Measurements from ENCODE around the gene EFHC1. TPM values are rescaled to one million over a fixed set of nuclear protein-coding genes. Genes with fewer than 3 reads are reported as not detected.

EFHC1 gene
- total RNA-seq, 1 experiment from 2014 or later: 24.6 TPM

- CTCF ChIA-PET: interaction anchor here (0.6 kb wide), 1 partner anchor 79 kb away, joined by 3 read pairs; no protein-coding TSS in a partner anchor
- POLR2A ChIA-PET: no interaction called here
- TF ChIP-seq POLR2AphosphoS5 (IDR thresholded peaks at IDR 0.05; ENCODE audit: low read depth, low read length) (no peak), SIN3A (IDR thresholded peaks at IDR 0.05; ENCODE audit: borderline replicate concordance, insufficient read depth, low read depth, low read length) (no peak), TCF7L2 (IDR thresholded peaks at IDR 0.05; ENCODE audit: low read depth, low read length) (no peak)
- TF ChIP-seq, protein P1, sequence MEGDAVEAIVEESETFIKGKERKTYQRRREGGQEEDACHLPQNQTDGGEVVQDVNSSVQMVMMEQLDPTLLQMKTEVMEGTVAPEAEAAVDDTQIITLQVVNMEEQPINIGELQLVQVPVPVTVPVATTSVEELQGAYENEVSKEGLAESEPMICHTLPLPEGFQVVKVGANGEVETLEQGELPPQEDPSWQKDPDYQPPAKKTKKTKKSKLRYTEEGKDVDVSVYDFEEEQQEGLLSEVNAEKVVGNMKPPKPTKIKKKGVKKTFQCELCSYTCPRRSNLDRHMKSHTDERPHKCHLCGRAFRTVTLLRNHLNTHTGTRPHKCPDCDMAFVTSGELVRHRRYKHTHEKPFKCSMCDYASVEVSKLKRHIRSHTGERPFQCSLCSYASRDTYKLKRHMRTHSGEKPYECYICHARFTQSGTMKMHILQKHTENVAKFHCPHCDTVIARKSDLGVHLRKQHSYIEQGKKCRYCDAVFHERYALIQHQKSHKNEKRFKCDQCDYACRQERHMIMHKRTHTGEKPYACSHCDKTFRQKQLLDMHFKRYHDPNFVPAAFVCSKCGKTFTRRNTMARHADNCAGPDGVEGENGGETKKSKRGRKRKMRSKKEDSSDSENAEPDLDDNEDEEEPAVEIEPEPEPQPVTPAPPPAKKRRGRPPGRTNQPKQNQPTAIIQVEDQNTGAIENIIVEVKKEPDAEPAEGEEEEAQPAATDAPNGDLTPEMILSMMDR (IDR thresholded peaks at IDR 0.05): no peak
- Histone ChIP-seq H3K27me3 (ENCODE audit: control insufficient read depth, insufficient read depth, low read length) (no peaks in the 10 kb centered on the region), H3K4me3 (ENCODE audit: low read depth in 2 of 2, low read length in 2 of 2) (no peak overlapping the region), H3K9me3 (ENCODE audit: control insufficient read depth, insufficient read depth, low read depth, low read length) (no peaks in the 10 kb centered on the region), H3K4me1 (ENCODE audit: control insufficient read depth, insufficient read depth, low read length) (peaks cover 17% of the 10 kb centered on the region), H3K36me3 (ENCODE audit: control insufficient read depth, insufficient read depth, low read length) (peaks cover 7% of the 10 kb centered on the region), H3K27ac (ENCODE audit: low read length) (no peak overlapping the region)
- in situ Hi-C loops (cut with HindIII; ENCODE audit: low pct_unique_long_range_greater_than_20kb, low sequenced_read_pairs): no loop called here
- DNase-seq (ENCODE audit: low read depth, low spot score) (no peak), ATAC-seq (no peak)
- no TSS peak for BruUV-seq (replicated peaks)
- intact Hi-C loops (cut with micrococcal nuclease; ENCODE audit: unreplicated experiment): no loop called here
Observed at GRCh38 chr6:52505726-52506409, 85.7 kb downstream of the EFHC1 start.

DNA sequence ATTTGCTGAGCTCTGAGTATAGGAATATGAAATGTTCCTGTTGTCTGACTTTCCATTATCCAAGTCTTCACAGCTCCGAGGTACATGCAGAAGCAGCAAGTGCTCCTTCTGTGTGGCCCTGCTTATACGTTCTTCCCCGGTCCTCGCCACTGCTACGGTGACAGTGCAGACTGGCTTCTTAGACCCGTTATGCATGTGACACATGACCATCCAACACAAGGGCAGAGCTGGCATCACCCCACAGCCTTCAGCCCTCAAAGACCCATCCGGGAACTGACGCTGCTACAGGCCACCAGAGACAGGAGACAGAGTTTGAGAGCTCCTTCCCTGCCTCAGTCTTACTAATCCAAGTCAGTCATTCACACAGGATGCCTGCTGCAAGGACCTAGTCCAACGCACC is 86.3 kb downstream of the EFHC1 start:
- peaks cover 17% of the 10 kb centered on the region for H3K4me1 ChIP-seq (ENCODE audit: control insufficient read depth, insufficient read depth, low read length)
- no peak for DNase-seq (ENCODE audit: low read depth, low spot score)
- no peak overlapping the region for H3K4me3 ChIP-seq (ENCODE audit: low read depth in 2 of 2, low read length in 2 of 2)
- TF ChIP-seq, protein P1 (IDR thresholded peaks at IDR 0.05): no peak
- TF ChIP-seq TCF7L2 (IDR thresholded peaks at IDR 0.05; ENCODE audit: low read depth, low read length): no peak
- TF ChIP-seq, protein P2, sequence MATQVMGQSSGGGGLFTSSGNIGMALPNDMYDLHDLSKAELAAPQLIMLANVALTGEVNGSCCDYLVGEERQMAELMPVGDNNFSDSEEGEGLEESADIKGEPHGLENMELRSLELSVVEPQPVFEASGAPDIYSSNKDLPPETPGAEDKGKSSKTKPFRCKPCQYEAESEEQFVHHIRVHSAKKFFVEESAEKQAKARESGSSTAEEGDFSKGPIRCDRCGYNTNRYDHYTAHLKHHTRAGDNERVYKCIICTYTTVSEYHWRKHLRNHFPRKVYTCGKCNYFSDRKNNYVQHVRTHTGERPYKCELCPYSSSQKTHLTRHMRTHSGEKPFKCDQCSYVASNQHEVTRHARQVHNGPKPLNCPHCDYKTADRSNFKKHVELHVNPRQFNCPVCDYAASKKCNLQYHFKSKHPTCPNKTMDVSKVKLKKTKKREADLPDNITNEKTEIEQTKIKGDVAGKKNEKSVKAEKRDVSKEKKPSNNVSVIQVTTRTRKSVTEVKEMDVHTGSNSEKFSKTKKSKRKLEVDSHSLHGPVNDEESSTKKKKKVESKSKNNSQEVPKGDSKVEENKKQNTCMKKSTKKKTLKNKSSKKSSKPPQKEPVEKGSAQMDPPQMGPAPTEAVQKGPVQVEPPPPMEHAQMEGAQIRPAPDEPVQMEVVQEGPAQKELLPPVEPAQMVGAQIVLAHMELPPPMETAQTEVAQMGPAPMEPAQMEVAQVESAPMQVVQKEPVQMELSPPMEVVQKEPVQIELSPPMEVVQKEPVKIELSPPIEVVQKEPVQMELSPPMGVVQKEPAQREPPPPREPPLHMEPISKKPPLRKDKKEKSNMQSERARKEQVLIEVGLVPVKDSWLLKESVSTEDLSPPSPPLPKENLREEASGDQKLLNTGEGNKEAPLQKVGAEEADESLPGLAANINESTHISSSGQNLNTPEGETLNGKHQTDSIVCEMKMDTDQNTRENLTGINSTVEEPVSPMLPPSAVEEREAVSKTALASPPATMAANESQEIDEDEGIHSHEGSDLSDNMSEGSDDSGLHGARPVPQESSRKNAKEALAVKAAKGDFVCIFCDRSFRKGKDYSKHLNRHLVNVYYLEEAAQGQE (IDR thresholded peaks at IDR 0.05; ENCODE audit: insufficient read depth in 1 of 2, low read depth in 2 of 2, low read length in 1 of 2): no peak
- no peak for TF ChIP-seq SIN3A (IDR thresholded peaks at IDR 0.05; ENCODE audit: borderline replicate concordance, insufficient read depth, low read depth, low read length)
- no peak for TF ChIP-seq POLR2AphosphoS5 (IDR thresholded peaks at IDR 0.05; ENCODE audit: low read depth, low read length)
- no peaks in the 10 kb centered on the region for H3K9me3 ChIP-seq (ENCODE audit: control insufficient read depth, insufficient read depth, low read depth, low read length)
- no TSS peak for BruUV-seq (replicated peaks)
- in situ Hi-C loops (cut with HindIII; ENCODE audit: low pct_unique_long_range_greater_than_20kb, low sequenced_read_pairs) (no loop called here), intact Hi-C loops (cut with micrococcal nuclease; ENCODE audit: unreplicated experiment) (no loop called here)
- no peaks in the 10 kb centered on the region for H3K27me3 ChIP-seq (ENCODE audit: control insufficient read depth, insufficient read depth, low read length)
- no peak for ATAC-seq
- peaks cover 7% of the 10 kb centered on the region for H3K36me3 ChIP-seq (ENCODE audit: control insufficient read depth, insufficient read depth, low read length)
- ChIA-PET CTCF (interaction anchor here (0.6 kb wide), 1 partner anchor 80 kb away, joined by 3 read pairs; no protein-coding TSS in a partner anchor), POLR2A (no interaction called here)
- H3K27ac ChIP-seq (ENCODE audit: low read length): no peak overlapping the region

Data from Panc1 (cell line).